Subcutaneous adipose tissue (tissue), 4 donors: Measurements from ENCODE around the gene SERTAD2. TPM values are rescaled to one million over a fixed set of nuclear protein-coding genes. Genes with fewer than 3 reads are reported as not detected.

Experiments used
- total RNA-seq, 4 donors: library from RNA; depleted of rRNA; stranded (reverse); fragments of >200 nt; gene quantifications; one replicate each; pipeline ENCODE4 v1.1.0, GENCODE V29; 2016
- TF ChIP-seq, protein P1 (sequence below): fragments of 450-650 bp; IDR thresholded peaks from one replicate; pipeline ENCODE4 v1.5.1; 2016; ENCODE audit warnings: low read depth, mild to moderate bottlenecking, control low read depth, antibody characterized with exemption, moderate library complexity

The SERTAD2 gene, protein sequence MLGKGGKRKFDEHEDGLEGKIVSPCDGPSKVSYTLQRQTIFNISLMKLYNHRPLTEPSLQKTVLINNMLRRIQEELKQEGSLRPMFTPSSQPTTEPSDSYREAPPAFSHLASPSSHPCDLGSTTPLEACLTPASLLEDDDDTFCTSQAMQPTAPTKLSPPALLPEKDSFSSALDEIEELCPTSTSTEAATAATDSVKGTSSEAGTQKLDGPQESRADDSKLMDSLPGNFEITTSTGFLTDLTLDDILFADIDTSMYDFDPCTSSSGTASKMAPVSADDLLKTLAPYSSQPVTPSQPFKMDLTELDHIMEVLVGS
- total RNA-seq = 10 to 100 TPM; 17.5 to 25.2 (median 20.0) TPM

DNA sequence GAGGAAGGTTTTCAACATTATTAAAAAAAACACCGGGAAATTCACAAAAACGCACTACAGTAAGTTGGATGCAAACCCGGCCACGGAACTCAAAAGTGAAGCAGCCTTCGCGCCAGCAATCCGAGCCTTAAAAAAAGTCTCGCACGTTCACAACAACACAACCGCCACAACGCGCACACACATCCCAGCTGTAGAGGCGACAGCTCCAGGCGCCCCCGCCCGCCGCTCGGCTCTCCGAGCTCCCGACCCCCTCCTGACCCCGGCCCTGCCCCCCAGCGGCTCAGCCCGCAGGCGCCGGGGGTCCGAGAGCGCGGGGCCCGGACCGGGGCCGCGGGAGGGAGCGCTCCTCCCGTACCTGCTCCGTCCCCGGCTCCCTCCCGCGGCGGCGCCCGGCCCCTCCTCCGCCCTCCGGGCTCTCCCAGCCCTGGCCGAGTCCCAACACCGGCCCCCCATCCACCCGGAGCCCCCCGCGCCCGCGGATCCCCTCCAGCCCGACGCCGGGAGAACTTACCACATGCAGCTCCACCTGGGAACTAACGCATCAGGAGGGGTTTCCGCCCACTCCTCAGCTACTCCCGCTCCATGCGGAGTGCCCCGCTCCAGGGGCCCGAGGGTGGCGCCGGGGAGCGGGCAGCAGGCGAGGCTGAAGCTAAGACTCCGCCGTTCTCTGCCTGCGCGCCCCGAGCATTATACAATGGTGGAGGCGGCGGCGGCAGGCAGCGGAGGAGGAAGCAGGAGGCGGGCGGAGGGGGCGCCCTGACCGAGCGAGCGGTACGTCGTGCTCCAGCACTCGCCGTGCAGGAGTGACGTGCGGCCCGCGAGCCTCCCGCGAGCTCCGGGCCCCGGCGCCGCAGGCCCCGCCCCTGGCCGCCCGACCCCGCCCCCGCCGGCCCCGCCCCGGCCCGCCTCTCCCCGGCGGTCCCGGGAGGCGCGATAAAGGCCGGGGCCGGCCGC lies at the start of gene SERTAD2:
Gene SERTAD2, minus strand, starts transcription at position 805 of the 954 bp plus-strand sequence. CDS start 17,042 bp downstream, outside the sequence.
- TF ChIP-seq, protein P1, sequence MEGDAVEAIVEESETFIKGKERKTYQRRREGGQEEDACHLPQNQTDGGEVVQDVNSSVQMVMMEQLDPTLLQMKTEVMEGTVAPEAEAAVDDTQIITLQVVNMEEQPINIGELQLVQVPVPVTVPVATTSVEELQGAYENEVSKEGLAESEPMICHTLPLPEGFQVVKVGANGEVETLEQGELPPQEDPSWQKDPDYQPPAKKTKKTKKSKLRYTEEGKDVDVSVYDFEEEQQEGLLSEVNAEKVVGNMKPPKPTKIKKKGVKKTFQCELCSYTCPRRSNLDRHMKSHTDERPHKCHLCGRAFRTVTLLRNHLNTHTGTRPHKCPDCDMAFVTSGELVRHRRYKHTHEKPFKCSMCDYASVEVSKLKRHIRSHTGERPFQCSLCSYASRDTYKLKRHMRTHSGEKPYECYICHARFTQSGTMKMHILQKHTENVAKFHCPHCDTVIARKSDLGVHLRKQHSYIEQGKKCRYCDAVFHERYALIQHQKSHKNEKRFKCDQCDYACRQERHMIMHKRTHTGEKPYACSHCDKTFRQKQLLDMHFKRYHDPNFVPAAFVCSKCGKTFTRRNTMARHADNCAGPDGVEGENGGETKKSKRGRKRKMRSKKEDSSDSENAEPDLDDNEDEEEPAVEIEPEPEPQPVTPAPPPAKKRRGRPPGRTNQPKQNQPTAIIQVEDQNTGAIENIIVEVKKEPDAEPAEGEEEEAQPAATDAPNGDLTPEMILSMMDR = no peak

DNA sequence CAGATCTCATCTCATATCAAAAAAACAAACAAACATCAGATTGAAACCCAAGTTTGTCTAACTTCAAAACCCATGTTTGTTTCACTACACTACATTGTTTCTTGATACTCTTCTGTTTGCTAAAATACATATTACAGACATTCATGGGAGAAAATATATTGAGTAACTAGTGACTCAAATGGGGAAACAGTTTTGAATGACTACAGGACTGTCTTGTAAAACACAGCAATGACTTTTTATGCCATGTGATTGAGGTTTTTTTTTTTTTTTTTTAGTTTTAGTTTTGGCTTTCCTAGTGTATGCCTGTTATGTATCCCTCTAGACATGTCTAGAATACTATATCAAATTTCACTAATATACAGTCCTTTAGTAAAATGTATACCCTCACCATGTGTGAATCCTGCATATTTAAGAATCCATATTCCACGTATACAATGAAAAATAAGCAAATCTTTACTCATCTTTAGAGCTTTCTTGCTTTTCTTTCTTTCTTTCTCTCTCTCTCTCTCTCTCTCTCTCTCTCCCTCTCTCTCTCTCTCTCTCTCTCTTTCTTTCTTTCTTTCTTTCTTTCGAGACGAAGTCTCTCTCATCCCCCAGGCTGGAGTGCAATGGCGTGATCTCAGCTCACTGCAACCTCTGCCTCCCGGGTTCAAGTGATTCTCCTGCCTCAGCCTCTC lies 46.6 kb upstream of the SERTAD2 start:
- TF ChIP-seq, protein P1 = no peak

DNA sequence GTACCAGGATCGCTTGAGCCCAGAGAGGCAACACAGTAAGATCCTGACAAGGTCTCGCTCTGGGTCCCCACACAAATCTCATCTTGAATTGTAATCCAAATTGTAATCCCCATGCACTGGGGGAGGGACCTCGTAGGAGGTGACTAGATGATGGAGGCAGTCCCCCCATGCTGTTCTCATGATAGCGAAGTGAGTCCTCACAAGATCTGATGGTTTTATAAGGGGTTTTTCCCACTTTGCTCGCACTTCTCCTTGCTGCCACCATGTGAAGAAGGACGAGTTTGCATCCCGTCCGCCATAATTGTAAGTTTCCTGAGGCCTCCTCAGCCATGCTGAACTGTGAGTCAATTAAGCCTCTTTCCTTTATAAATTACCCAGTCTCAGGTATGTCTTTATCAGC lies 46.0 kb upstream of the SERTAD2 start:
- TF ChIP-seq, protein P1 = no peak

DNA sequence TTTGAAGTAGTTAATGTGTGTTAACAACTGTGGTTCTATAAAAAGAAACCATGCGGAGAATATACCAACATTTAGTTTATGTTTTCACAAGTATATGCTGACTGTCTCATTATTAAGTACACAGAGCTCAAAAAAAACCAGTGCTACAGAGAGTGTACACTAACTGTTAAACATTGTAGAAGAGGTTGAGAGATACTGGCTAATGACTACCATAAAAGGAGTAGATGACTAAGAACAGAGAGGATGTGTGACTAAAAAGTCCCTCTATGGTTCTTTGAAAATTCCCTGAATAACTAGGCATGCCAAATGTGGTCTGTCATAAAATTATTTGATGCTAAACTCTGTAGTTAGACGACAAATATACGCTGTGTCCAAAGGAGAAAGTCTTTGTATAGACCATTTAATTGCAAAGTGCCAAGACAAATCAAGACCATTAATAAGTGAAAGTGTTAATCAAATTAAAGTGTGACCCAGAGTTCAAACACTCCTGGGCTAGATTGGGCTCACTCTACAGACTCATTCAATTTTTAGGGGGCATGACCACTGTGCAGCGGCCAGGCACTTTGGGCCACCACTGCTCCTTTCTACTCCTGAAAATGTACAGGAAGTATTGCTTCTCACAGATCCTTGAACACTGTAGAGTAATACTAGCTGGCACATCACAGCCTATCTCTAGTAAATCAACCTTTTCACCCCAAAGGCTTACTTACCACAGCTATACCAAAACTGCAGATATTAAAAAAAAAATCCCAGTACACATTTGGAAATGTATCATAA lies 45.1 kb upstream of the SERTAD2 start:
- TF ChIP-seq, protein P1 = no peak

DNA sequence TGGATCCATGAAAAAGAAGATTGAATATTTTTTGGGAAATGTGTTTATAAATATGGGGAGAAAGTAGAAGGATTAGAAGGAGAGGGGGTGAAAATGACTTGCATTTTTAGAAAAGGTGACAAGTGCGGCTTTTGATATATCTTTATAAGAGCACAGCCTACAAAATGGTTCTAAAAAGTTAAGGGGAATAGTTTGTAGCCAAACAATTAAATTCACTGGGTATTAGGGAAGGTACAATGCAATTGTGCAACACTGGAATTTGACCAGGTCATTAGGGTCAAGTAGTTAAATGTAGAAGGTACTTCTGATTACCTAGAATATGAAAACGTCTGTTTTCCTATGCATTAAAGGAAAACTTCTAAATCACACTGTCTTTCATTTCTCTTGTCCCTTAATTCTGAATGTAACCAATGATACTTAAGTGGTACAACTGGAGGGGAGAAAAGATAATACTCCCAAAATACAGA lies 44.5 kb upstream of the SERTAD2 start:
- TF ChIP-seq, protein P1 = no peak

DNA sequence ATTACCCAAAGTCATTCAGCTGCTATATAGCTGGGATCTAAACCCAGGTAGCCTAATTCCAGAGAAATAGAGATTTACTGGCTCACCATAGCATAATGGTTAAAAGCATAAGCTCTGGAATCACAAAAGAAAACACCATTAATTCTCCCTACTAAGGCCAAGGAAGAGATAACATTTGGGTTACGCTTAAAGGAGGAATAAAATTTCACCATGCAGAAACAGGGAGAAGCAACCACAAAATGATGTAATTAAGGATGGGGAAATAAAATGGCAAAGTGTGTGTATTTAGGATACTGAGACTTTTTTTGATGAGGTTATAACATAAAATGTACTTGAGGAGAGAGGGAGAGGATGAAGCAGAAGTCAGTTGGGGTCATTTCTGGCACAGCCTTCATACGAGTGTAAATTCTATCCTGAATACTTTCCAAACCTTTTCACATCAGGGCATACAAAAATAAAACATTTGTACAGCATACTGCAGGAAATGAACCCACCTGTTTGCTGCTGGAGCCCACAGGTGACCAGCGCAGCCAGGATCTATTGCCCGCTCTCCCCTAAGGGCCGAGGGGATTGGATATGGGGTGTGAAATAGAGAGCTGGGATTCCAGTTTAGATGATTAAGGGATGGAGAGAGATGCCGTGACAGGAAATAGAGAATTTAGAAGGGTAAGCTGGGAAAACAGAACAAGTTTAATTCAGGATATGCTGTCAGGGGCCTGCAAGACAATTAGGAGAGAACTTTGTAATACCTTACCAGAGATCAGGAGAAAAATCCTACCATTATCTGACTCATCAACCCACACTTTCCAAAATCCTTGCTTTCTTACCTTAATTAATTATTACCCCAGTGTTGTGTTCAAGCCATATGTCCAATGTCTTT lies 43.8 kb upstream of the SERTAD2 start:
- TF ChIP-seq, protein P1 = no peak
